Liver (tissue), 9 donors: Measurements from ENCODE around the gene CRYBG1. TPM values are rescaled to one million over a fixed set of nuclear protein-coding genes. Genes with fewer than 3 reads are reported as not detected.

Experiments
- DNase-seq: peaks from one replicate; pipeline ENCODE4 v3.0.0-alpha.2; 2017; ENCODE audit warnings: low spot score
- H3K27ac ChIP-seq, 2 donors: one replicate each; pipeline ENCODE4 v1.7.0; 2013; ENCODE audit warnings: inconsistent platforms in 2 of 2, low read length in 2 of 2, control low read depth in 1 of 2, low read depth in 1 of 2, mild to moderate bottlenecking in 1 of 2
- H3K27me3 ChIP-seq, 4 donors: one replicate each; pipeline versions ENCODE4 v1.6.1 to v1.7.0; 2013; ENCODE audit warnings: low read length in 3 of 4, inconsistent platforms in 1 of 4, mild to moderate bottlenecking in 1 of 4, moderate library complexity in 1 of 4; ENCODE audit not compliant: control insufficient read depth in 4 of 4, insufficient read depth in 4 of 4
- H3K36me3 ChIP-seq, 4 donors: one replicate each; pipeline versions ENCODE4 v1.6.1 to v1.7.0; 2013; ENCODE audit warnings: low read length in 3 of 4, mild to moderate bottlenecking in 3 of 4, low read depth in 1 of 4, moderate library complexity in 1 of 4; ENCODE audit not compliant: control insufficient read depth in 4 of 4, insufficient read depth in 3 of 4
- H3K4me1 ChIP-seq, 4 donors: one replicate each; pipeline versions ENCODE4 v1.6.1 to v1.7.0; 2013; ENCODE audit warnings: low read length in 3 of 4, mild to moderate bottlenecking in 3 of 4, moderate library complexity in 1 of 4; ENCODE audit not compliant: control insufficient read depth in 4 of 4, insufficient read depth in 4 of 4
- H3K4me3 ChIP-seq, 3 donors: one replicate each; pipeline versions ENCODE4 v1.6.1 to v1.7.0; 2013; ENCODE audit warnings: low read length in 3 of 3, control low read depth in 1 of 3, low read depth in 1 of 3, mild to moderate bottlenecking in 1 of 3
- H3K9ac ChIP-seq, 2 donors: one replicate each; pipeline ENCODE4 v1.7.0; 2013; ENCODE audit warnings: low read length in 2 of 2, mild to moderate bottlenecking in 2 of 2, moderate library complexity in 2 of 2, control low read depth in 1 of 2, low read depth in 1 of 2
- H3K9me3 ChIP-seq, 4 donors: one replicate each; pipeline versions ENCODE4 v1.6.1 to v1.7.0; 2013; ENCODE audit warnings: low read length in 3 of 4; ENCODE audit not compliant: control insufficient read depth in 4 of 4
- ATF3 ChIP-seq: IDR thresholded peaks from 2 replicates; pipeline ENCODE4 v1.6.1; 2016; ENCODE audit warnings: antibody characterized with exemption
- FOXA1 ChIP-seq: IDR thresholded peaks from 2 replicates; pipeline ENCODE4 v1.6.1; 2016; ENCODE audit warnings: antibody characterized with exemption
- FOXA2 ChIP-seq: IDR thresholded peaks from 2 replicates; pipeline ENCODE4 v1.6.1; 2016; ENCODE audit warnings: antibody characterized with exemption
- HNF4A ChIP-seq, 2 donors: conservative IDR thresholded peaks; 2 replicates each; pipeline ENCODE4 v1.6.1; 2016; ENCODE audit warnings: antibody characterized with exemption in 2 of 2, mild to moderate bottlenecking in 2 of 2
- HNF4G ChIP-seq: IDR thresholded peaks from 2 replicates; pipeline ENCODE4 v1.6.1; 2016; ENCODE audit warnings: antibody characterized with exemption
- JUND ChIP-seq, 2 donors: IDR thresholded peaks; 2 replicates each; pipeline ENCODE4 v1.6.1; 2016; ENCODE audit warnings: antibody characterized with exemption in 2 of 2
- NR2F2 ChIP-seq: IDR thresholded peaks from 2 replicates; pipeline ENCODE4 v1.6.1; 2016; ENCODE audit warnings: antibody characterized with exemption
- RAD21 ChIP-seq, 2 donors: IDR thresholded peaks; 2 replicates each; pipeline ENCODE4 v1.6.1; 2016; ENCODE audit warnings: antibody characterized with exemption in 2 of 2, mild to moderate bottlenecking in 2 of 2
- RXRA ChIP-seq, 2 donors: IDR thresholded peaks; 2 replicates each; pipeline ENCODE4 v1.6.1; 2017 to 2018; ENCODE audit warnings: antibody characterized with exemption in 2 of 2, mild to moderate bottlenecking in 1 of 2
- SP1 ChIP-seq: IDR thresholded peaks from 2 replicates; pipeline ENCODE4 v1.6.1; 2018; ENCODE audit warnings: antibody characterized with exemption, mild to moderate bottlenecking
- TAF1 ChIP-seq: conservative IDR thresholded peaks from 2 replicates; pipeline ENCODE4 v1.6.1; 2016; ENCODE audit warnings: antibody characterized with exemption, mild to moderate bottlenecking
- YY1 ChIP-seq: IDR thresholded peaks from 2 replicates; pipeline ENCODE4 v1.6.1; 2016; ENCODE audit warnings: antibody characterized with exemption, mild to moderate bottlenecking
- WGBS: extraction: QIAGEN DNeasy Blood & Tissue Kit; methylation state at CpG from one replicate; pipeline ENCODE4 v1.1.7; 2013; 5-methylcytosine and 5-hydroxymethylcytosine counted together
- polyA plus RNA-seq, 2 donors: library from polyadenylated mRNA; stranded (reverse) in 1 of 2; unstranded in 1 of 2; fragments of 200-250 nt in 1 of 2; fragments of >200 nt in 1 of 2; fragmentation: Nextera tagmentation in 1 of 2; extraction: Ambion mirVana in 1 of 2; gene quantifications; one replicate each; pipeline versions ENCODE4 v1.2.1 to v1.2.3, GENCODE V29; 2013 to 2015
- total RNA-seq, 2 donors: library from RNA; depleted of rRNA; stranded (reverse); fragments of >200 nt; gene quantifications; one replicate each; pipeline ENCODE4 v1.2.3, GENCODE V29; 2014
- TF ChIP-seq, protein P1 (sequence below): fragments of 150-350 bp; IDR thresholded peaks from 2 replicates; pipeline ENCODE4 v1.5.1; 2017; ENCODE audit warnings: improper control_type of control experiment, low read depth, low read length; ENCODE audit not compliant: missing input control
- TF ChIP-seq, protein P2 (sequence below): IDR thresholded peaks from 2 replicates; pipeline ENCODE4 v1.6.1; 2016; ENCODE audit warnings: antibody characterized with exemption
- TF ChIP-seq, protein P3 (sequence below): IDR thresholded peaks from 2 replicates; pipeline ENCODE4 v1.6.1; 2016; ENCODE audit warnings: antibody characterized with exemption
- TF ChIP-seq, protein P4 (sequence below): IDR thresholded peaks from 2 replicates; pipeline ENCODE4 v1.6.1; 2016; ENCODE audit warnings: antibody characterized with exemption, mild to moderate bottlenecking
- donor health status: healthy.
- donor health status: healthy.
- donor health status: healthy.
- donor health status: healthy.
- donor health status: healthy.

CRYBG1 gene
- total and polyA plus RNA-seq, 4 donors, result 2.3 to 8.7 (median 4.0) TPM

DNA sequence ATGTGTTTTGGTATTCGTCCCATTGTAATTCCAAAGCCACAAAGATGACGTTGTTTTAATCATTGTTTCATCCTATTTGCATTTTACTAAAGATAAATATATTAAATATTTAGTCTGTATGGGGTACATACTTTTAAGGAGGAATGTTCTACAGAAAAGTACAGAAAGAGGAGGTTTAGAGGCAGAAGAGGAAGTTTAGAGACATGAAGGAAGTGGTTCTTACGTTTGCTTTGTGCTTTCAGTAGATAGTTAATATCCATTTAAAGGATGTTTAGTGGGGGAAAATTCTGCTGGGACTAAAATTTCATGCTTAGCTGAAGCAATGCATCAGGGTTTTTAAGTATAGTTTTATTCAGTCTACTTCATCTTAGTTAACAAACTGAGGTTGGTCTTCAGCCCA lies 116.6 kb downstream of the CRYBG1 start:
- TF ChIP-seq ATF3, result no peak
- no peak for TF ChIP-seq SP1
- TF ChIP-seq, protein P1, sequence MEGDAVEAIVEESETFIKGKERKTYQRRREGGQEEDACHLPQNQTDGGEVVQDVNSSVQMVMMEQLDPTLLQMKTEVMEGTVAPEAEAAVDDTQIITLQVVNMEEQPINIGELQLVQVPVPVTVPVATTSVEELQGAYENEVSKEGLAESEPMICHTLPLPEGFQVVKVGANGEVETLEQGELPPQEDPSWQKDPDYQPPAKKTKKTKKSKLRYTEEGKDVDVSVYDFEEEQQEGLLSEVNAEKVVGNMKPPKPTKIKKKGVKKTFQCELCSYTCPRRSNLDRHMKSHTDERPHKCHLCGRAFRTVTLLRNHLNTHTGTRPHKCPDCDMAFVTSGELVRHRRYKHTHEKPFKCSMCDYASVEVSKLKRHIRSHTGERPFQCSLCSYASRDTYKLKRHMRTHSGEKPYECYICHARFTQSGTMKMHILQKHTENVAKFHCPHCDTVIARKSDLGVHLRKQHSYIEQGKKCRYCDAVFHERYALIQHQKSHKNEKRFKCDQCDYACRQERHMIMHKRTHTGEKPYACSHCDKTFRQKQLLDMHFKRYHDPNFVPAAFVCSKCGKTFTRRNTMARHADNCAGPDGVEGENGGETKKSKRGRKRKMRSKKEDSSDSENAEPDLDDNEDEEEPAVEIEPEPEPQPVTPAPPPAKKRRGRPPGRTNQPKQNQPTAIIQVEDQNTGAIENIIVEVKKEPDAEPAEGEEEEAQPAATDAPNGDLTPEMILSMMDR, result no peak
- no peak for TF ChIP-seq RAD21 (IDR thresholded peaks at IDR 0.05)
- TF ChIP-seq TAF1, result no peak
- TF ChIP-seq, protein P2, sequence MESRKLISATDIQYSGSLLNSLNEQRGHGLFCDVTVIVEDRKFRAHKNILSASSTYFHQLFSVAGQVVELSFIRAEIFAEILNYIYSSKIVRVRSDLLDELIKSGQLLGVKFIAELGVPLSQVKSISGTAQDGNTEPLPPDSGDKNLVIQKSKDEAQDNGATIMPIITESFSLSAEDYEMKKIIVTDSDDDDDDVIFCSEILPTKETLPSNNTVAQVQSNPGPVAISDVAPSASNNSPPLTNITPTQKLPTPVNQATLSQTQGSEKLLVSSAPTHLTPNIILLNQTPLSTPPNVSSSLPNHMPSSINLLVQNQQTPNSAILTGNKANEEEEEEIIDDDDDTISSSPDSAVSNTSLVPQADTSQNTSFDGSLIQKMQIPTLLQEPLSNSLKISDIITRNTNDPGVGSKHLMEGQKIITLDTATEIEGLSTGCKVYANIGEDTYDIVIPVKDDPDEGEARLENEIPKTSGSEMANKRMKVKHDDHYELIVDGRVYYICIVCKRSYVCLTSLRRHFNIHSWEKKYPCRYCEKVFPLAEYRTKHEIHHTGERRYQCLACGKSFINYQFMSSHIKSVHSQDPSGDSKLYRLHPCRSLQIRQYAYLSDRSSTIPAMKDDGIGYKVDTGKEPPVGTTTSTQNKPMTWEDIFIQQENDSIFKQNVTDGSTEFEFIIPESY, result no peak
- no peak for TF ChIP-seq NR2F2
- TF ChIP-seq FOXA1, result no peak
- TF ChIP-seq JUND (IDR thresholded peaks at IDR 0.05), result no peak
- no peak for TF ChIP-seq HNF4G
- Histone ChIP-seq H3K27me3 (peaks cover 0 to 6% (median 0%) of the 10 kb centered on the region in 4 donors), H3K36me3 (no peaks in the 10 kb centered on the region), H3K4me1 (no peaks in the 10 kb centered on the region), H3K9ac (no peak overlapping the region), H3K4me3 (no peak overlapping the region), H3K27ac (no peak overlapping the region), H3K9me3 (no peaks in the 10 kb centered on the region)
- DNase-seq, result no peak
- 62% methylated on average over 3 of the region's 3 CpGs for WGBS

- H3K9ac ChIP-seq, result no peak overlapping the region
- no peak overlapping the region for H3K4me3 ChIP-seq
- H3K27me3 ChIP-seq, result peaks cover 0 to 6% (median 0%) of the 10 kb centered on the region in 4 donors
- no peak overlapping the region for H3K27ac ChIP-seq
- no peaks in the 10 kb centered on the region for H3K4me1 ChIP-seq
- 73% methylated on average over 6 of the region's 6 CpGs for WGBS
- no peak for TF ChIP-seq YY1
- no peak for TF ChIP-seq RXRA (IDR thresholded peaks at IDR 0.05)
- TF ChIP-seq, protein P3, sequence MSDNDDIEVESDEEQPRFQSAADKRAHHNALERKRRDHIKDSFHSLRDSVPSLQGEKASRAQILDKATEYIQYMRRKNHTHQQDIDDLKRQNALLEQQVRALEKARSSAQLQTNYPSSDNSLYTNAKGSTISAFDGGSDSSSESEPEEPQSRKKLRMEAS, result no peak
- H3K36me3 ChIP-seq, result no peaks in the 10 kb centered on the region
- H3K9me3 ChIP-seq, result no peaks in the 10 kb centered on the region
- DNase-seq, result no peak
Measured at GRCh38 chr6:106477790-106478189, 117.3 kb downstream of the CRYBG1 start.

DNA sequence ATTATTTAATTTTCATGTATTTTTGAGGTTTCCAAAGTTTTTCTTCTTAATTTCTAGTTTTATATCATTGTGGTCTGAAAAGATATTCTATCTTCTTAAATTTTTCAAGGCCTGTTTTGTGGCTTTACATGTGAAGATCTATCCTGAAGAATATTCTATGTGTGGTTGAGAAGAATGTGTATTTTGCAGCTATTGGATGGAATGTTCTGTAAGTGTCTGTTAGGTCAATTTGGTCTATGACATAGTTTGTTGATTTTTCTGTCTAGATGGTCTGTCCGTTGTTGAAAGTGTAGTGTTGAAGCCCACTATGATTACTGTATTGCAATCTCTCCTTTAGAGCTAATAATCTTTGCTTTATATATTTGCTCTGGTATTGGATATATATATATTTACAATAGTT lies 125.7 kb downstream of the CRYBG1 start:
- TF ChIP-seq FOXA2, result no peak
- TF ChIP-seq, protein P4, sequence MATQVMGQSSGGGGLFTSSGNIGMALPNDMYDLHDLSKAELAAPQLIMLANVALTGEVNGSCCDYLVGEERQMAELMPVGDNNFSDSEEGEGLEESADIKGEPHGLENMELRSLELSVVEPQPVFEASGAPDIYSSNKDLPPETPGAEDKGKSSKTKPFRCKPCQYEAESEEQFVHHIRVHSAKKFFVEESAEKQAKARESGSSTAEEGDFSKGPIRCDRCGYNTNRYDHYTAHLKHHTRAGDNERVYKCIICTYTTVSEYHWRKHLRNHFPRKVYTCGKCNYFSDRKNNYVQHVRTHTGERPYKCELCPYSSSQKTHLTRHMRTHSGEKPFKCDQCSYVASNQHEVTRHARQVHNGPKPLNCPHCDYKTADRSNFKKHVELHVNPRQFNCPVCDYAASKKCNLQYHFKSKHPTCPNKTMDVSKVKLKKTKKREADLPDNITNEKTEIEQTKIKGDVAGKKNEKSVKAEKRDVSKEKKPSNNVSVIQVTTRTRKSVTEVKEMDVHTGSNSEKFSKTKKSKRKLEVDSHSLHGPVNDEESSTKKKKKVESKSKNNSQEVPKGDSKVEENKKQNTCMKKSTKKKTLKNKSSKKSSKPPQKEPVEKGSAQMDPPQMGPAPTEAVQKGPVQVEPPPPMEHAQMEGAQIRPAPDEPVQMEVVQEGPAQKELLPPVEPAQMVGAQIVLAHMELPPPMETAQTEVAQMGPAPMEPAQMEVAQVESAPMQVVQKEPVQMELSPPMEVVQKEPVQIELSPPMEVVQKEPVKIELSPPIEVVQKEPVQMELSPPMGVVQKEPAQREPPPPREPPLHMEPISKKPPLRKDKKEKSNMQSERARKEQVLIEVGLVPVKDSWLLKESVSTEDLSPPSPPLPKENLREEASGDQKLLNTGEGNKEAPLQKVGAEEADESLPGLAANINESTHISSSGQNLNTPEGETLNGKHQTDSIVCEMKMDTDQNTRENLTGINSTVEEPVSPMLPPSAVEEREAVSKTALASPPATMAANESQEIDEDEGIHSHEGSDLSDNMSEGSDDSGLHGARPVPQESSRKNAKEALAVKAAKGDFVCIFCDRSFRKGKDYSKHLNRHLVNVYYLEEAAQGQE, result no peak
- TF ChIP-seq, protein P3, result no peak
- no peak for TF ChIP-seq HNF4A (conservative IDR thresholded peaks at IDR 0.05)
- TF ChIP-seq NR2F2, result no peak
- TF ChIP-seq RXRA (IDR thresholded peaks at IDR 0.05), result no peak
- TF ChIP-seq JUND (IDR thresholded peaks at IDR 0.05), result no peak
- no peak for TF ChIP-seq ATF3
- no peak for TF ChIP-seq SP1
- TF ChIP-seq, protein P1, result no peak
- no peak for TF ChIP-seq HNF4G
- no peak overlapping the region for H3K9ac ChIP-seq
- H3K36me3 ChIP-seq, result no peaks in the 10 kb centered on the region
- no peaks in the 10 kb centered on the region for H3K9me3 ChIP-seq
- no peaks in the 10 kb centered on the region for H3K27me3 ChIP-seq
- DNase-seq, result no peak
- no peak overlapping the region for H3K4me3 ChIP-seq
- WGBS, result 94% methylated on average over 1 of the region's 1 CpG
- H3K27ac ChIP-seq, result no peak overlapping the region
- H3K4me1 ChIP-seq, result no peaks in the 10 kb centered on the region
